ENCODE data around the gene NINJ1. TPM values are rescaled to one million over a fixed set of nuclear protein-coding genes. Genes with fewer than 3 reads are reported as not detected.

Gene NINJ1
- total RNA-seq, 1 experiment from 2014 or later = 34.8 TPM

DNA sequence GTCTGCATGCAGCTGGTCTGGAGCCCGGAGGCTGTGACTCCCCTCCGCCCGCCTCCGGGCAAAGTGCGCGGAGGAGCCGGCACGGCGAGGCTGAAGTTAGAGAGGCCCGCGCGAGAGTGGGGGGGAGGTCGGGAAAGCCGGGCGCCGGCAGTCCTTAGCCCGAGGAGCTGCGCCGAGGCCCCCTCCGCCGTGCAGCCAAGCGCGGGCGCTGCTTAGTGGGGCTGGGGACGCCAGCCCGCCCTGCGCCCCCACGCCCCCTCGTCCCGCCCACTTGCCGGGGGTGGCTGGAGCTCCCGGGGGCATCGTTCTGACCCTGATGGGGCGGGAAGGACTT lies 403 bp downstream of the NINJ1 start:
- 0 out of 2 replicates have a peak, but pooled peaks cover 3% of the 10 kb centered on the region for H3K36me3 ChIP-seq
- DNase-seq (ENCODE audit: low read depth in 1 of 2, low spot score in 2 of 2) = peak in 1 of 2 experiments; percentile 81
- peaks cover 3% of the 10 kb centered on the region; the same call in 1 of the 2 replicates for H3K9me3 ChIP-seq (replicated peaks)
- peak overlapping the region; percentile 72 for H3K4me3 ChIP-seq
- no peaks in the 10 kb centered on the region for H3K27me3 ChIP-seq (replicated peaks)
- peak overlapping the region; percentile 57 for H3K27ac ChIP-seq
- peaks cover 50% of the 10 kb centered on the region for H3K4me1 ChIP-seq (replicated peaks)

DNA sequence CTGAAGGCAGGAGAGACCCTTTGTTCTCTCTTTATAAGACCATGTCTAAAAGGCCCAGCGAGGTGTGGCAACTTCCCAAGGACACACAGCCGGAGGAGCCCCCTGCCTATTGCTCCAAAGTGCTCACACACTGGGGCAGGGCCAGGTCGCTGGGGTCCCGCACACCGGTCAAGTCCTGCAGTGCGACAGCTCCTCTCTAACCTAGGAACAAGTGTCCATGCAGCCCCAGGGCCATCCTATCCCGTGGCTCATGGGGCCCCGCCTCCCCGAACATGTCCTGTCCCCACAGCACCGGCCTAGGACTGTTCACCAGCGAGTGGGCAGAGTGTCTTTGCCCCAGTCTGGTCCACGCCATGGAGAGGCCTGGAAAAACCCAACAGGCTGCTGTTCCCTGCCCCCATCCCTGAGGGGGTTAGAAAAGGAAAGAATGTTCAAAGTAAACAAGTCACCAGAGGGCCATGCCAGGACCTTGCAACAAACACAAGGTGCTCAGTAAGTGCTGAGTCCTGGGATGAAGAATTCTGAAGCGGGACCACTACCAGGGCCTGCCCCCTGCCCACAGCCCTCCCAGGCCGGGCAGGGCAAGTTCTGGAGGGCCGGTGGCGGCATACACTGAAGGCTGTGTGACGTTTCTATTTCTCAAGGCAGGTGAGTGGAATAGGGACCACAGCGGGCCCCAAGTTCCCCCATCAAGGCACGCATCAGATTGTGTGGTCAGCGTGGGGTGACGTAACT lies 938 bp downstream of the NINJ1 start:
- Histone ChIP-seq H3K27ac (peak overlapping the region; percentile 57), H3K9me3 (replicated peaks) (peaks cover 3% of the 10 kb centered on the region; the same call in 1 of the 2 replicates), H3K36me3 (0 out of 2 replicates have a peak, but pooled peaks cover 3% of the 10 kb centered on the region), H3K27me3 (replicated peaks) (no peaks in the 10 kb centered on the region), H3K4me3 (peak overlapping the region; percentile 72), H3K4me1 (replicated peaks) (peaks cover 46% of the 10 kb centered on the region)
- DNase-seq (ENCODE audit: low read depth in 1 of 2, low spot score in 2 of 2) = peak; percentile 77 to 84

DNA sequence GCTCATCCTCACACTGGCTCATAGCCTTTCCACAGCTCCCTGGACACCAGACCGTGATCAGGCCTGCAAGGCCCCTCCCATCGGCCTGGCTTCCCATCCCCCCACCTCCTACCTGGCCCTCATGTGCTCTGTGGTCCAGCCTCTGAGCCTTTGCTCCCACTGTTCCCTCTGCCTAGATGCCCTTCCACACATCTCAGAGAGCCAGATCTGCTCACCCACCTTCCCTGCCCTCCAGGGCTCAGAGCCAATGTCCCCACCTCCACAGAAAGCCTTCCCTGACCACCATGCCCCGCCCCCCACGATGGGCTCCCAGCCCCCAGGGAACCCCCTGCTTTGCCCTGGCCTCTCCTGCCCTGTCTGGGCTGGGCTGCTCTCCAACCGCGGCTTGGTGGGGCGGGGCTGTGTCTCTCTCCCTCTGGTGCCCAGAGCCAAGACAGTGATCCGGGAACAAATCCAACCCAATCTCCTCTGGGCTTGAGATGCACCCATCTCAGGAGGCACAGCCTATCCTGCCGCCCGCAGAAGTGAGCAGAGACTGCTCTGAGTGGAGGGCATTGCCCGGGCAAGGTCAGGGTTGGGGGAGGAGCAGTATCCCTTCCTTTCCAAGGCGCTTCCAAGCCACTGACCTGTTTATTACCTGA lies 1.6 kb downstream of the NINJ1 start:
- Histone ChIP-seq H3K27ac (peak overlapping the region; percentile 57), H3K4me1 (replicated peaks) (peaks cover 46% of the 10 kb centered on the region)
- DNase-seq (ENCODE audit: low read depth in 1 of 2, low spot score in 2 of 2) = no peak

DNA sequence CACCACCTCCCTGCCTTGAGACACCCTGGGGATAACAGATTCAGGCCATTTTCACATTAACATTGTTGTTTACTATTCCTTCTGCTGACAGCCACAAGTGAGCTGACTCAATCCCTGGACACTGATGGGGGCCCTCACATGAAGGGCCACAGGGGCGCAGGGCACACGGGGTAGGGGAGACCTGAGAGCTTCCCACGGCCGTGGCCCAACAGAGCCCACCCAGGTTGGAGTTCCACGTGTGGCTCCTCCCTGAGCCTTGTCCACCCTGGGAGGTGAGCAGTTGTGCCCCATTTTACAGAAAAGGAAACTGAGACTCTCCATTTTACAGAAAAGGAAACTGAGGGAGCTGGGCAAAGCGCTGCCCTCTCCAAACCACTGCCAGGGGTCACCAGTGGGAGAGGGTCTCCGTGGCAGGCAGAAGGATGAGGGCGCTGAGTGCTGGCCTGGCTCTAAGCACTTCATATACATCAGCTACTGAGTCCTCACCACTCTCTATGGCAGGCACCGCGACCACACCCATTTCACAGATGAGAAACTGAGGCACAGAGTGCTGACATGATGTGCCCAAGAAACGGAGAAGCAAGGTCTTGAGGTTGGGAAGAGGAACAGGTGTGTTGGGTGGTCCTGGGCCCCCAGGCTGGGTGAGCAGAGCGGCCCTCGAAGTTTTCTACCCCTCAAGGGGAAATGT lies 2.3 kb downstream of the NINJ1 start:
- Histone ChIP-seq H3K27me3 (replicated peaks) (no peaks in the 10 kb centered on the region), H3K4me1 (replicated peaks) (peaks cover 46% of the 10 kb centered on the region), H3K36me3 (0 out of 2 replicates have a peak, but pooled peaks cover 3% of the 10 kb centered on the region), H3K27ac (no peak overlapping the region; the same call in 1 of the 2 replicates), H3K4me3 (no peak overlapping the region), H3K9me3 (replicated peaks) (peaks cover 3% of the 10 kb centered on the region; the same call in 1 of the 2 replicates)
- no peak for DNase-seq (ENCODE audit: low read depth in 1 of 2, low spot score in 2 of 2)

More for the DNA sequence above, 1.6 kb downstream of the NINJ1 start:
- Histone ChIP-seq H3K9me3 (replicated peaks) (peaks cover 3% of the 10 kb centered on the region; the same call in 1 of the 2 replicates), H3K27me3 (replicated peaks) (no peaks in the 10 kb centered on the region), H3K36me3 (0 out of 2 replicates have a peak, but pooled peaks cover 3% of the 10 kb centered on the region), H3K4me3 (peak overlapping the region; percentile 72)

DNA sequence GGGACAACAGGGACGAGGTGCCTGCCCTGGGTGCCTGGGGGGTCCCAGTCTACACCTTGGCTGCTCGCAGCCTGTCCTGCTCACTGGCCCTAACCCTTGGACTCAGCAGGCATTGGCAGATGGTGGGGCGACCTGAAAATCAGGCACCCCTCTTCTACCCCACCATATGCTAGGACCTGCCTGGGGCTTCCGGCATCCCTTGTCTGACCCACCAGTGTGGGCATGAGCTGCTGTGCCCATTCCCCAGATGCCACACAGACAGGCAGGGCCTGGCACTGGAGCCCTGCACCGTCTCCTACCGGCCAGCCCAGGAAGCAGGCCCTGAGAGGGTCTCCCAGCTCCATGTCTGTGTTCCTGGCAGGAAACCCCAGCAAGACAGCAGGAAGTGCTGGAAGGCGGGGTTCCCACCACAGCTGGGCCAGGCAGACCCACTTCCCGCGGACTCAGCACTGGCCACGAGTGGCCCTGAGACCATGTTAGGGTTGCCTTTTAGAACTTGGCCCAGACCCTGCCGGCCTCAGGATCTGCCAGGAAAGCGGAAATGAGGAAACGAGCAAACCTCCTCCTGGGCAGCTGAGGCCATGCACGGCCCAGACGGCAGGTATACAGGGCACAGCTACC lies 3.1 kb downstream of the NINJ1 start:
- Histone ChIP-seq H3K27ac (no peak overlapping the region), H3K9me3 (replicated peaks) (peaks cover 3% of the 10 kb centered on the region; the same call in 1 of the 2 replicates), H3K27me3 (replicated peaks) (no peaks in the 10 kb centered on the region), H3K36me3 (peaks cover 5% of the 10 kb centered on the region; the same call in 1 of the 2 replicates), H3K4me3 (no peak overlapping the region), H3K4me1 (replicated peaks) (peaks cover 50% of the 10 kb centered on the region)
- no peak for DNase-seq (ENCODE audit: low read depth in 1 of 2, low spot score in 2 of 2)

DNA sequence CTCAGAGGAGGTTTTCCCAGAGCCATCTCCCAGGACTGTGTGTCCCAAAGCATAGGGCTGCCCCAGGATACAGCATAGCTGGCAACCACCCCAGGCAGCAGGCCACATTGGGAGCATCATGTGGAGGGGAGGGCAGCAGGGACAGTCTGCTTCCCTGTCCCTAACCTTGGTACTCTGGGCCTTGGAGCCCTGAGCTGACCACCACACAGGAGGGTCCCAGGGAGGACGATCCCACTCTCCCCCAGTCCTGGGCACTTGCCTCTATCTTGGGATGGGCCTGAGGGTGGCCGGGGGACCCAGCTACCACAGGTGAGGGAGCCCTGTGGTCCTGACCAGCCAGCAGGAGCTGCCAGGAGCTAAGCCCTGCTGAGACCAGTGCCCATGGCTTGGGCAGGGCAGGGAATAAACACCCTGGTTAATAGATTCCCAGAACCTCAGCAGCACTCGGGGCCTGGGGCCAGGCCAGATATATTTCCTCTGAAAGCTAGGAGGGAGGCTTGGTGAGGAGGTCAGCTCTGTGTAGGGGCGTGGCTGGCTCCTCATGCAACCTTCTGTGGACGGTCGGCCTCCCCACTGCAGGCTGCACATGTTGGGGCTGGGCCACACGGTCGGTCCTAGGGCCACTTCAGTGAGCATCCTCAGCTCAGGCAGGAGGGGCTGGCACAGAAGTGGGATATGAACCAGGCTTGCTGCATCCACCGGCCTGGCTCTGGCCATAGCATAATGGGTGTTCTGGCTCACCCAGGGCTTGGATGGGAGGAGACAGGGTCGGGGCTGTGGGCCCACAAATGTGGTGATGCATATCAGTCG lies 4.2 kb downstream of the NINJ1 start:
- H3K36me3 ChIP-seq = peaks cover 16% of the 10 kb centered on the region
- peaks cover 51% of the 10 kb centered on the region for H3K4me1 ChIP-seq (replicated peaks)
- H3K27ac ChIP-seq = no peak overlapping the region
- peaks cover 3% of the 10 kb centered on the region; the same call in 1 of the 2 replicates for H3K9me3 ChIP-seq (replicated peaks)
- H3K27me3 ChIP-seq (replicated peaks) = no peaks in the 10 kb centered on the region
- H3K4me3 ChIP-seq = no peak overlapping the region
- peak in 1 of 2 experiments; percentile 41 for DNase-seq (ENCODE audit: low read depth in 1 of 2, low spot score in 2 of 2)

DNA sequence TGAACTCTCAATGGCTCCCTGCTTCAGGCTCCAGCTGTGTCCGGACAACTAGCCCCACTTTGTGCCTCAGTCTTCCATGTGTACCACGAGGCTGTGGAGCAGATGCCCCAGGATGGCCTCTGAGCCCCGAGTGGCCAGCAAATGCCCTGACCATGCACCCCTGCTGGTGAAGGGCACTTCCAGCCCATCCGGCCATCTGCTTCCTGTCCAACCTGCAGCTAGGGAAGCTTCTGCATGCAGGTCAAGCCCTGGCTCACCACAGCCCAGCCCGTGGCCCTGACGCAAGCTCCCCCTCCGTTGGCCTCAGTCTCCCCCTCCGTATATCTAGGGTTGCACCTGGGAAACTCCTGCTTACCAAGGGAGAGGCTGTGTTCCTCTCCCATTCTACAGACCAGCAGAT lies 4.8 kb downstream of the NINJ1 start:
- Histone ChIP-seq H3K4me1 (replicated peaks) (peaks cover 45% of the 10 kb centered on the region), H3K36me3 (peaks cover 20% of the 10 kb centered on the region), H3K27ac (no peak overlapping the region), H3K9me3 (replicated peaks) (peaks cover 3% of the 10 kb centered on the region; the same call in 1 of the 2 replicates), H3K27me3 (replicated peaks) (no peaks in the 10 kb centered on the region), H3K4me3 (no peak overlapping the region)
- no peak for DNase-seq (ENCODE audit: low read depth in 1 of 2, low spot score in 2 of 2)

DNA sequence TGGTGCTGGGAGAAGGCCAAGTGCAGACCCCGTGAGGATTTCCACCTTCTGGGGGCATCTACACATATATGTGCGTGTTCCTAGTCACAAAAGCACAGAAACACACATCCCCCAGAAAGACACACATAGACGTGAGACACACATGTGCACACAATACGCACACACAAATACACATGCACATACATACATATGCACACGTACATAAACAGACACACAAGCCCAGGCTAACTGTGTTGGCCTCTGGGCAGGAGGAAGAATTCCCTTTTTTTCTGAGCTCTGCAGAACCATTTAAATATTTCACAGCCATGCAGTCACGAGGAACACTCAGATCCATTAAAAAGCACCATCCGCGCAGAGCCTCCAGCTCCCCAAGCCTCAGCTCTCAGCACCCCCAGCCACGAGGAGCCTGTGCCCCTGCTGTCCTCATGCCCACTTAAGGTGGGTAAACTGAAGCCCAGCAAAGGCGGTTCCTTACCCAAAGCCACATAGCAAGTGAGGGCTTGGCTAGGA lies 5.3 kb downstream of the NINJ1 start:
- no peak for DNase-seq (ENCODE audit: low read depth in 1 of 2, low spot score in 2 of 2)
- no peak overlapping the region for H3K27ac ChIP-seq
- H3K4me1 ChIP-seq (replicated peaks) = peaks cover 40% of the 10 kb centered on the region
- H3K27me3 ChIP-seq (replicated peaks) = no peaks in the 10 kb centered on the region
- 0 out of 2 replicates have a peak, but pooled peaks cover under 1% of the 10 kb centered on the region for H3K9me3 ChIP-seq (replicated peaks)
- H3K4me3 ChIP-seq = no peak overlapping the region
- peaks cover 18% of the 10 kb centered on the region for H3K36me3 ChIP-seq

DNA sequence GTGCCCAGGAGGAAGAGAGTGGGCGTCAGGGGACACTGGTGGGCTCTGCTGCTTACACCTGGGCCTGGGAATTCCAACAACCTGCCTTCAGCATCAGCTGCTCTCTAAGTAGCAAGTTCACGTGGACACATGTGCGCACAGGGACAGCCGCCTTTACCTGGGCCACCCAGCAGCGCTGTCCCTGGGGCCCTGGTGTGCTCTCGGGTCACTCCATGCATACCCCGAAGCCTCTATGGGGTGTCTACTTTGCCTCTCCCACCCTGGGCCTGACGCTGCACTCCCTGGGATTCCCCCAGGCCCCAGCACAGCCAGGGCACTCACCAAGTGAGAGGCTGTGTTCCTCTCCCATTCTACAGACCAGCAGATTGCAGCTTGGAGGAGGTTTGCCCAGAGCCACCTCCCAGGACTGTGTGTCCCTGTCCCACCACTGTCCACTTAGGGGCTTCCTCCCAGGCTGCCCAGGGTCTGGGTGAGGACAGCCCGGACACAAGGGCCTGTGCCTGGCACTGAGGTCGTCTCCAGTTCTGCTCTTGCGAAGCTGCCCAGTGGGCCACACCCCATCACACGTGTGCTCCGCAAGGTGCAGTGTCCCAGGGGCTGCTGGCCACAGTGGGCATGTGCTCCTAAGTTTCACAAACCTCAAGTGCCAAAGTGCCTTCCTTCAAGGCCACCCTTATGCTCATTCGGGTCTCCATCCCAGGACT lies 5.9 kb downstream of the NINJ1 start:
- DNase-seq (ENCODE audit: low read depth in 1 of 2, low spot score in 2 of 2) = no peak
- no peak overlapping the region for H3K27ac ChIP-seq
- H3K9me3 ChIP-seq (replicated peaks) = no peaks in the 10 kb centered on the region
- peaks cover 35% of the 10 kb centered on the region for H3K4me1 ChIP-seq (replicated peaks)
- H3K27me3 ChIP-seq (replicated peaks) = no peaks in the 10 kb centered on the region
- H3K36me3 ChIP-seq = peaks cover 23% of the 10 kb centered on the region
- no peak overlapping the region for H3K4me3 ChIP-seq

DNA sequence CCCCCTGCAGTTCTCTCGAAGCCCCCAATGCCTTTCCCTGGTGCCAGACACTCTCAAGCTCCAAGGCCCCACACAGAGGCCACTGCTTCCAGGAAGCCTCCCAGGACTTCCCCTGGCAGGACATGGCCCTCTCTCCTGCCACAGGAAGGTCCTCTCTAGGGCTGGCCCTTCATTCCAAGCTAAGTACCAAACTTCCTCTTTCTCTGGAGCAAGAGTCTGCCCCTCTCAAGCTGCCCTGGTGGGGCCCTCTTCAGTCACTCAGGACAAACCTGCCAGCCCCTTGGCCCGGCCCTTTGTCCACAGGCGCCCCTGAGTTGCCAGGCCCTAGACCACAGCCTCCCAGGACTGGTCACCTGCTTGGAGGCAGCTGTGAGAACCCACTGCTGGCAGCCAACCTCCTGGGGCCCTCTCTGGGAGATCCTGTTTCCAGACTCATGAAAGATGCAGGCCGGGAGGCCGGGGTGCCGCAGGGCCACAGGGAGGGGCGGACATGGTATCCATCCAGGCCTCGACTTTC lies 6.6 kb downstream of the NINJ1 start:
- Histone ChIP-seq H3K9me3 (replicated peaks) (no peaks in the 10 kb centered on the region), H3K27ac (no peak overlapping the region), H3K4me3 (no peak overlapping the region), H3K4me1 (replicated peaks) (peaks cover 28% of the 10 kb centered on the region), H3K36me3 (peaks cover 23% of the 10 kb centered on the region), H3K27me3 (replicated peaks) (no peaks in the 10 kb centered on the region)
- no peak for DNase-seq (ENCODE audit: low read depth in 1 of 2, low spot score in 2 of 2)

DNA sequence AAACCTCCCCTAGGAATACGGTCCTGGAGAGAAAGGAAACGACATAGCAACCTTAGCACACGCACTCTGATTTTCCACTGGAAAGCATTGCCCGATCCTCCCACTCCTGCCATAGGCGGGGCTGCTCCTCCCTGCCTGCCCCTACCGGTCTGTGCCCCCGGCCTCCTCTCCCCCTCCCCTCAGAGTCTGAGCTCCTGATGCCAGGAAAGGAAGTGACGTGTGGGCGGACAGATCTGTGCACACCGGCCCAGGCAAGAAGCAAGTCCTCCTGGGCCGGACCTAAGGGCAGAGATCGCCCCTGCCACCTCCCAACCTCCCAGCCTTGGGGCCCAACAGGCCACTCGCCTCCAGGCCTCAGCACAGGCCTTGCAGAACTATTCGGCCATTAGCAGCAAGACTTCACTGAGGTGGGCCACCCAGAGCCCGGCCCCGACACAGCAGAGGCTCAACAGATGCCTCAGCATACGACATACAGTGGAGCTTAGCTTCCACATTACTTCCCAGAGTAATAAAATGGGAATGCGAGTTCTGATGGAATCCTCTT lies 7.2 kb downstream of the NINJ1 start:
- H3K27ac ChIP-seq = no peak overlapping the region
- H3K27me3 ChIP-seq (replicated peaks) = no peaks in the 10 kb centered on the region
- H3K36me3 ChIP-seq = peaks cover 23% of the 10 kb centered on the region
- DNase-seq (ENCODE audit: low read depth in 1 of 2, low spot score in 2 of 2) = no peak
- H3K4me1 ChIP-seq (replicated peaks) = peaks cover 23% of the 10 kb centered on the region
- no peaks in the 10 kb centered on the region for H3K9me3 ChIP-seq (replicated peaks)
- no peak overlapping the region for H3K4me3 ChIP-seq
